LNCaP clone FGC (cell line): ENCODE data around the gene MMP24.

Experiments
- DNase-seq: peaks from one replicate; pipeline ENCODE4 v3.0.0-alpha.2; 2011; ENCODE audit warnings: low read depth
- H3K4me3 ChIP-seq: 2 replicates; pipeline ENCODE4 v1.5.1; 2011; ENCODE audit warnings: mild to moderate bottlenecking, low read depth, low read length, control low read depth
- TF ChIP-seq, protein P1 (sequence below): IDR thresholded peaks from 2 replicates; pipeline ENCODE4 v1.5.1; 2012; ENCODE audit warnings: mild to moderate bottlenecking; ENCODE audit not compliant: control insufficient read depth, insufficient read depth; ENCODE audit errors: extremely low read depth

Gene MMP24

GRCh38 chr20:35297740-35298139, 71.2 kb downstream of the MMP24 start:
- H3K4me3 ChIP-seq: no peak overlapping the region
- DNase-seq: no peak
- TF ChIP-seq, protein P1, sequence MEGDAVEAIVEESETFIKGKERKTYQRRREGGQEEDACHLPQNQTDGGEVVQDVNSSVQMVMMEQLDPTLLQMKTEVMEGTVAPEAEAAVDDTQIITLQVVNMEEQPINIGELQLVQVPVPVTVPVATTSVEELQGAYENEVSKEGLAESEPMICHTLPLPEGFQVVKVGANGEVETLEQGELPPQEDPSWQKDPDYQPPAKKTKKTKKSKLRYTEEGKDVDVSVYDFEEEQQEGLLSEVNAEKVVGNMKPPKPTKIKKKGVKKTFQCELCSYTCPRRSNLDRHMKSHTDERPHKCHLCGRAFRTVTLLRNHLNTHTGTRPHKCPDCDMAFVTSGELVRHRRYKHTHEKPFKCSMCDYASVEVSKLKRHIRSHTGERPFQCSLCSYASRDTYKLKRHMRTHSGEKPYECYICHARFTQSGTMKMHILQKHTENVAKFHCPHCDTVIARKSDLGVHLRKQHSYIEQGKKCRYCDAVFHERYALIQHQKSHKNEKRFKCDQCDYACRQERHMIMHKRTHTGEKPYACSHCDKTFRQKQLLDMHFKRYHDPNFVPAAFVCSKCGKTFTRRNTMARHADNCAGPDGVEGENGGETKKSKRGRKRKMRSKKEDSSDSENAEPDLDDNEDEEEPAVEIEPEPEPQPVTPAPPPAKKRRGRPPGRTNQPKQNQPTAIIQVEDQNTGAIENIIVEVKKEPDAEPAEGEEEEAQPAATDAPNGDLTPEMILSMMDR: no peak

- DNase-seq: no peak
- TF ChIP-seq, protein P1: no peak
- H3K4me3 ChIP-seq: no peak overlapping the region
Observed at GRCh38 chr20:35298264-35298663, 71.8 kb downstream of the MMP24 start.

- no peak overlapping the region for H3K4me3 ChIP-seq
- no peak for DNase-seq
- TF ChIP-seq, protein P1: no peak
Observed at GRCh38 chr20:35299780-35300179, 73.3 kb downstream of the MMP24 start.

DNA sequence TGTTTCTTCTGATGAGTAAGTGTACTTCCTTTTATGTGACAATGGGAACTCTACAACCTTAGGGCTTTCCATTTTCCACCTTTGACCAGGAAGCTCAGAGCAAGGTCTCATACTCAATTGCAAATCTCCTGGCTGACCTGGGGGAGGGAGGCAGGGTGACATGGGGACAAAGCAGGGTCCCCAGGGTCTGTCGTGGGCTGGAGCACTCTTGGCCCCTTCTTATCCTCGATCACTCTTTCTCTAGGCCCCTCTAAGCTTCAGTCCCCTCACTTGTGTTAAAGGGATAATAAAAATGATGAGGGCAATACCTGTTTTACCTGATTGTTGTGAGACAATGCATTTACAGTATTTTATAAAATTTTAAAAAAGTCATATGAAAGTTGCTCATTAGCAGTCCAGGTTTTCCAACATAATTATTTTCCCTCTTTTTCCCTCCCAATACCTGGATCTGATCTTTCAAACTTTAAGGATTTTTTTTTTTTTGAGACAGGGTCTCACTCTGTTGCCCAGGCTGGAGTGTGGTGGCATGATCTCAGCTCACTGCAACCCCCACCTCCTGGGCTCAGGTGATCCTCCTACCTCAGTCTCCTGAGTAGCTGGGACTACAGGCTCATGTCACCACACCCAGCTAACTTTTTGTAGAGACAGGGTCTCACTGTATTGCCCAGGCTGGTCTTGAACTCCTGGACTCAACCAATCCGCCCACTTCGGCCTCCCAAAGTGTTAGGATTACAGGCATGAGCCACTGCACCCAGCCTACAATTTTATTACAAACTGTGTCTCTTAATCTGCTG, 74.2 kb downstream of the MMP24 start:
- no peak overlapping the region for H3K4me3 ChIP-seq
- TF ChIP-seq, protein P1: no peak
- DNase-seq: no peak

DNA sequence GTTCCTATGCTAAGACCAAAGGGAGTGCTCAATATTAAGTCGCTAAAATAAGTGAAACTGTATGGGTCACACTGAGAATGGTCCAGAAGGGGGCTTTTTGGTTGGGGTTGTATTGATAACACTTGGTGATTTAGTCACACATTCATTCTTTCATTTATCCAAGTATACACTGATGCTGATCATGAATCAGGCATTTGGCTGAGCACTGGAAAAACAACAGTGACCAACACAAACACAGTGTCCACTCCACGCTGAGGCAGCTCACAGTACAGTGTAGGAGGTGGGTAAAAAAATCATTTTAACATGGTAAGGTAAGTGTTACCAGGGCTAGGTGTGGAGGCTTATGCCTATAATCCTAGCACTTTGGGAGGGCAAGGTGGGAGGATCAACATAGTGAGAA, 74.9 kb downstream of the MMP24 start:
- H3K4me3 ChIP-seq: no peak overlapping the region
- no peak for DNase-seq
- TF ChIP-seq, protein P1: no peak

DNA sequence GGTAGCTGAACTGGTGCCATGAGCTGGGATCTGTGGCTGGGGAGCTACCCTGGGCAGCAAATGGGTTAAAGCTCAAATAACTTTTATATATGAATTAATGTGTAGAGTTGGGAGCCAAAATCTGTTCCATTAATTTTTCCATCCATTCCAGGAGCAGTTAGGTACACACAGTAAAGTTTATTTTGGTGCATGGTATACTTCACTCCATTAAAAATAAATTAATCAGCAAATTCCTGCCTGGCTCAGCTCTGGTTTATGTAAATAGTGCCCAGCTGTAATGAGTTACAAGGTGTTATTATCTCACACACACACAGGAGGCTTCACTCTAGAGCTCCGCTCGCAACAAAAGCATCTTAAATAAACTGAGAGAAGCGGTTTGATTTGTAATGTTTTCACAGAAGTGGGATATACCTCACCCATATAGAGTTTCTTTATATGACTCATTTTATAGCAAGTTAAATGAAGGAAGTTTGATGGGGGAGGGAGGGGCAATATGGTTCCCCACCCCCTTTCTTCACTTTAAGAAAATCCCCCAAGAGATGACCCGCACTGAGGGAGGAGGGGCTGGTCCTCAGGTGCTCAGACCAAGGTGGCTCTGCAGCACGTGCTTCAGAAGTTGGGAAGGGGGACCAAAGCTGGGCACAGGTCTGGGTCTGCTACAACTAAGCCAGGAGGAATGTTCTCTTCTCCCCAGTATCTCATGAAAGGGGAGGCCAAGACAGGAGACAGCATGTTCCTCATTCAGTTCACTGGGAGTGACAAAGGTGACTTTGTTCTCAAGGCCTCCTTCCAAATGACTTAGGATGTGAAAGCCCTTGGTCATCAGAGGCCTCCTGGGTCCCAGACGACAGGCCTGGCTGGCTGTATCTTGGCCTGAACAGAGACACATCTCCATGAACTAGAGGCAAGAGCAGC, 76.2 kb downstream of the MMP24 start:
- TF ChIP-seq, protein P1: no peak
- peak; percentile 83 for DNase-seq

More for the DNA sequence above, 76.2 kb downstream of the MMP24 start:
- no peak overlapping the region for H3K4me3 ChIP-seq
